SK-N-SH treated with all-trans-retinoic acid at 6 μM for 48 hours (cell line): ENCODE data around the gene RTL3.

Experiments used
- ATAC-seq: fragments of 200-7000 bp; cut with Tn5 transposase; 3 replicates; pipeline ENCODE4 v1.9.1; 2020; ENCODE audit warnings: mild to moderate bottlenecking, moderate library complexity
- SNAI2 ChIP-seq: fragments of 250-450 bp; sonication (Bioruptor Pico); IDR thresholded peaks from 2 replicates; pipeline ENCODE4 v1.5.0; 2020; ENCODE audit warnings: mild to moderate bottlenecking, moderate library complexity

The RTL3 gene

DNA sequence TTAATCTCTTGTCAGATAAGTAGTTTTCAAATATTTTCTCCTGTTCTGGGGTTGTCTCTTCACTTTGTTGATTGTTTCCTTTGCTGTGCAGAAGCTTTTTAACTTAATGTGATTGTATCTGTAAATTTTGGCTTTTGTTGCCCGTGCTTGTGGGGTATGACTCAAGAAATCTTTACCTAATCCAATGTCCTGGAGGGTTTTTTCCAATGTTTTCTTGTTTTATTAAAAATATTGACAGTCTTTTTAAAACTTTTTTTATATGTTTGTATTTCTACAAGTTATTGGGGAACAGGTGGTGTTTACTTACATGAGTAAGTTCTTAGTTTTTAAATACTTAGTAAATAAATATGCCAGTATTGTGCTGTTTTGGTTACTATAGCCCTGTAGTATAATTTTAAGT lies 44.9 kb downstream of the RTL3 start:
- no peak for TF ChIP-seq SNAI2 (CRISPR knock-in tag)
- no peak for ATAC-seq
